HL-60 (cell line): ENCODE results near the gene PDSS2.

Source experiments
- GABPA ChIP-seq: IDR thresholded peaks from 2 replicates; pipeline ENCODE4 v1.6.1; 2012; ENCODE audit warnings: low read depth
- POLR2AphosphoS5 ChIP-seq: IDR thresholded peaks from 2 replicates; pipeline ENCODE4 v1.6.1; 2012; ENCODE audit warnings: low read depth
- TF ChIP-seq, protein P1 (sequence below): IDR thresholded peaks from one replicate; pipeline ENCODE4 v1.5.1; 2011; ENCODE audit warnings: low read length, control low read depth, inconsistent platforms; ENCODE audit not compliant: insufficient read depth

DNA sequence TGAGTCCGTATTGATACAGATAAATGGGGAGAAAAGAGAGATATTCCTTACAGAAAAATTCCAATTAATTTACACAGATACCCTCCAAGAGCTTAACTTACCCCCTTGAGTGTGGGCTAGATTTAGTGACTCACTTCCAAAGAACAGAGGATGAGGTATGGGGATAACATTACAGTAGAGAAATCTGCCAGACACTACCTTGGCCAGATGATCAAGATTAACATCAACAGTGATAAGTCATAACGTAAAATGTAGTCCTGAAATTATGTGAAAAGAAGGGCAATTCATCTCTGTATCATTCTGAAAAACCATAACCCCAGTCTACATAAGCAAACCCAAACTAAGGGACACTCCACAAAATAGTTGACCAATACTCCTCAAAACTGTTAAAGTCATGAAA is 69.3 kb downstream of the PDSS2 start:
- TF ChIP-seq, protein P1, sequence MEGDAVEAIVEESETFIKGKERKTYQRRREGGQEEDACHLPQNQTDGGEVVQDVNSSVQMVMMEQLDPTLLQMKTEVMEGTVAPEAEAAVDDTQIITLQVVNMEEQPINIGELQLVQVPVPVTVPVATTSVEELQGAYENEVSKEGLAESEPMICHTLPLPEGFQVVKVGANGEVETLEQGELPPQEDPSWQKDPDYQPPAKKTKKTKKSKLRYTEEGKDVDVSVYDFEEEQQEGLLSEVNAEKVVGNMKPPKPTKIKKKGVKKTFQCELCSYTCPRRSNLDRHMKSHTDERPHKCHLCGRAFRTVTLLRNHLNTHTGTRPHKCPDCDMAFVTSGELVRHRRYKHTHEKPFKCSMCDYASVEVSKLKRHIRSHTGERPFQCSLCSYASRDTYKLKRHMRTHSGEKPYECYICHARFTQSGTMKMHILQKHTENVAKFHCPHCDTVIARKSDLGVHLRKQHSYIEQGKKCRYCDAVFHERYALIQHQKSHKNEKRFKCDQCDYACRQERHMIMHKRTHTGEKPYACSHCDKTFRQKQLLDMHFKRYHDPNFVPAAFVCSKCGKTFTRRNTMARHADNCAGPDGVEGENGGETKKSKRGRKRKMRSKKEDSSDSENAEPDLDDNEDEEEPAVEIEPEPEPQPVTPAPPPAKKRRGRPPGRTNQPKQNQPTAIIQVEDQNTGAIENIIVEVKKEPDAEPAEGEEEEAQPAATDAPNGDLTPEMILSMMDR, result no peak
- TF ChIP-seq POLR2AphosphoS5 (no peak), GABPA (no peak)
